Esophagus squamous epithelium (tissue), 5 donors: ENCODE data around the gene TSPAN5. TPM values are rescaled to one million over a fixed set of nuclear protein-coding genes. Genes with fewer than 3 reads are reported as not detected.
A peak's percentile ranks its signal among the peaks of the same experiment; 100 is the strongest.

Experiments
- DNase-seq: peaks from one replicate; lab custom pipeline; 2025; lab: John Stamatoyannopoulos, UW
- H3K27ac ChIP-seq, 4 donors: fragments of 200-600 bp; sonication (generic); one replicate each; pipeline ENCODE4 v1.5.1; 2016 to 2019; ENCODE audit warnings: mild to moderate bottlenecking in 1 of 4
- H3K27me3 ChIP-seq, 4 donors: fragments of 200-600 bp; sonication (generic); 1 replicate in 3 of 4; 2 replicates in 1 of 4; pipeline versions ENCODE4 v1.5.1 to v1.6.0; 2017 to 2021; ENCODE audit warnings: antibody characterized with exemption in 1 of 4
- H3K36me3 ChIP-seq, 3 donors: fragments of 200-600 bp; sonication (generic); one replicate each; pipeline ENCODE4 v1.5.1; 2016 to 2019
- H3K4me1 ChIP-seq, 3 donors: fragments of 200-600 bp; sonication (generic); one replicate each; pipeline ENCODE4 v1.5.1; 2017 to 2019
- H3K4me3 ChIP-seq, 4 donors: fragments of 200-600 bp; sonication (generic); 1 replicate in 3 of 4; 2 replicates in 1 of 4; pipeline ENCODE4 v1.5.1; 2016 to 2019; ENCODE audit warnings: mild to moderate bottlenecking in 2 of 4, moderate library complexity in 1 of 4
- H3K9me3 ChIP-seq, 3 donors: fragments of 200-600 bp; sonication (generic); one replicate each; pipeline ENCODE4 v1.5.1; 2016 to 2019
- POLR2A ChIP-seq, 4 donors: fragments of 450-650 bp; IDR thresholded peaks; one replicate each; pipeline ENCODE4 v1.6.1; 2017; ENCODE audit warnings: antibody characterized with exemption in 4 of 4, mild to moderate bottlenecking in 4 of 4, moderate library complexity in 3 of 4
- WGBS, 2 donors: methylation state at CpG; one replicate each; pipeline ENCODE4 v1.1.5; 2018; 5-methylcytosine and 5-hydroxymethylcytosine counted together
- intact Hi-C: fragments of 100-400 bp; cut with DNase I; formaldehyde crosslinking; loops from one replicate; pipeline ENCODE4 v1.15.0; 2022
- total RNA-seq, 4 donors: library from RNA; depleted of rRNA; stranded (reverse); fragments of >200 nt; gene quantifications; one replicate each; pipeline ENCODE4 v1.1.0, GENCODE V29; 2016
- TF ChIP-seq, protein P1 (sequence below), 6 experiments: fragments of 450-650 bp in 4 of 6; fragments of 200-600 bp in 2 of 6; sonication (generic) in 2 of 6; IDR thresholded peaks; one replicate each; pipeline ENCODE4 v1.5.1; 2016 to 2019; ENCODE audit warnings: antibody characterized with exemption in 6 of 6, mild to moderate bottlenecking in 4 of 6, moderate library complexity in 4 of 6
- donor health status: DM: yes; HTN: yes; CAD: no.

The TSPAN5 gene
- total RNA-seq, 4 donors from 2014 or later = 10.9 to 19.0 (median 13.9) TPM

- TF ChIP-seq POLR2A (IDR thresholded peaks at IDR 0.05) = no peak
- TF ChIP-seq, protein P1, sequence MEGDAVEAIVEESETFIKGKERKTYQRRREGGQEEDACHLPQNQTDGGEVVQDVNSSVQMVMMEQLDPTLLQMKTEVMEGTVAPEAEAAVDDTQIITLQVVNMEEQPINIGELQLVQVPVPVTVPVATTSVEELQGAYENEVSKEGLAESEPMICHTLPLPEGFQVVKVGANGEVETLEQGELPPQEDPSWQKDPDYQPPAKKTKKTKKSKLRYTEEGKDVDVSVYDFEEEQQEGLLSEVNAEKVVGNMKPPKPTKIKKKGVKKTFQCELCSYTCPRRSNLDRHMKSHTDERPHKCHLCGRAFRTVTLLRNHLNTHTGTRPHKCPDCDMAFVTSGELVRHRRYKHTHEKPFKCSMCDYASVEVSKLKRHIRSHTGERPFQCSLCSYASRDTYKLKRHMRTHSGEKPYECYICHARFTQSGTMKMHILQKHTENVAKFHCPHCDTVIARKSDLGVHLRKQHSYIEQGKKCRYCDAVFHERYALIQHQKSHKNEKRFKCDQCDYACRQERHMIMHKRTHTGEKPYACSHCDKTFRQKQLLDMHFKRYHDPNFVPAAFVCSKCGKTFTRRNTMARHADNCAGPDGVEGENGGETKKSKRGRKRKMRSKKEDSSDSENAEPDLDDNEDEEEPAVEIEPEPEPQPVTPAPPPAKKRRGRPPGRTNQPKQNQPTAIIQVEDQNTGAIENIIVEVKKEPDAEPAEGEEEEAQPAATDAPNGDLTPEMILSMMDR (IDR thresholded peaks at IDR 0.05) = no peak
- Histone ChIP-seq H3K36me3 (no peaks in the 10 kb centered on the region), H3K4me1 (peaks cover 3 to 62% (median 7%) of the 10 kb centered on the region in 3 donors), H3K27ac (no peak overlapping the region), H3K27me3 (no peaks in the 10 kb centered on the region), H3K9me3 (no peaks in the 10 kb centered on the region), H3K4me3 (peak overlapping the region in 1 of 4 donors; percentile 34)
- DNase-seq = no peak
- WGBS, 2 donors = 8 to 29% methylated on average over 2 of the region's 2 CpGs
- intact Hi-C loops = no loop called here
These were observed 80.5 kb downstream of the TSPAN5 start for GRCh38 chr4:98577956-98578355.

- WGBS, 2 donors = 92 to 94% methylated on average over 4 of the region's 4 CpGs
- DNase-seq = no peak
- Histone ChIP-seq H3K9me3 (no peaks in the 10 kb centered on the region), H3K4me1 (peaks cover 3 to 38% (median 3%) of the 10 kb centered on the region in 3 donors), H3K36me3 (no peaks in the 10 kb centered on the region), H3K27ac (no peak overlapping the region), H3K4me3 (no peak overlapping the region), H3K27me3 (no peaks in the 10 kb centered on the region)
- TF ChIP-seq, protein P1 (IDR thresholded peaks at IDR 0.05) = no peak
- TF ChIP-seq POLR2A (IDR thresholded peaks at IDR 0.05) = no peak
- intact Hi-C loops = no loop called here
These were observed 83.6 kb downstream of the TSPAN5 start for GRCh38 chr4:98574816-98575215.

GRCh38 chr4:98573791-98574190, 84.6 kb downstream of the TSPAN5 start:
- H3K27ac ChIP-seq = no peak overlapping the region
- no peaks in the 10 kb centered on the region for H3K27me3 ChIP-seq
- no peaks in the 10 kb centered on the region for H3K9me3 ChIP-seq
- intact Hi-C loops = no loop called here
- no peak for DNase-seq
- no peaks in the 10 kb centered on the region for H3K36me3 ChIP-seq
- no peak for TF ChIP-seq POLR2A (IDR thresholded peaks at IDR 0.05)
- TF ChIP-seq, protein P1 (IDR thresholded peaks at IDR 0.05) = no peak
- H3K4me3 ChIP-seq = no peak overlapping the region
- WGBS, 2 donors = 35 to 49% methylated on average over 2 of the region's 2 CpGs
- peaks cover 3 to 35% (median 6%) of the 10 kb centered on the region in 3 donors for H3K4me1 ChIP-seq

GRCh38 chr4:98572697-98573096, 85.7 kb downstream of the TSPAN5 start:
- WGBS, 2 donors = 77 to 79% methylated on average over 2 of the region's 2 CpGs

GRCh38 chr4:98571161-98571786, 87.1 kb downstream of the TSPAN5 start:
- Histone ChIP-seq H3K4me3 (no peak overlapping the region), H3K4me1 (peaks cover 3 to 30% (median 4%) of the 10 kb centered on the region in 3 donors), H3K9me3 (no peaks in the 10 kb centered on the region), H3K27ac (no peak overlapping the region), H3K36me3 (no peaks in the 10 kb centered on the region), H3K27me3 (no peaks in the 10 kb centered on the region)
- 80 to 81% methylated on average over 11 of the region's 11 CpGs for WGBS, 2 donors
- intact Hi-C loops = no loop called here
- no peak for DNase-seq
- TF ChIP-seq, protein P1 (IDR thresholded peaks at IDR 0.05) = no peak
- TF ChIP-seq POLR2A (IDR thresholded peaks at IDR 0.05) = no peak

More at GRCh38 chr4:98572697-98573096, 85.7 kb downstream of the TSPAN5 start:
- TF ChIP-seq POLR2A (IDR thresholded peaks at IDR 0.05) = no peak
- TF ChIP-seq, protein P1 (IDR thresholded peaks at IDR 0.05) = no peak
- no peaks in the 10 kb centered on the region for H3K36me3 ChIP-seq
- DNase-seq = no peak
- H3K9me3 ChIP-seq = no peaks in the 10 kb centered on the region
- H3K4me3 ChIP-seq = no peak overlapping the region
- no peak overlapping the region for H3K27ac ChIP-seq
- H3K27me3 ChIP-seq = no peaks in the 10 kb centered on the region
- H3K4me1 ChIP-seq = peaks cover 2 to 29% (median 4%) of the 10 kb centered on the region in 3 donors
- intact Hi-C loops = no loop called here
